ENCODE results near the gene AOPEP. TPM values are rescaled to one million over a fixed set of nuclear protein-coding genes. Genes with fewer than 3 reads are reported as not detected.
A peak's percentile ranks its signal among the peaks of the same experiment; 100 is the strongest.
"Not testable (repeated sequence)": the region's sequence is repeated elsewhere in the genome, so short reads cannot be mapped to it uniquely, and the experiment has no call there.

AOPEP gene
- total RNA-seq, 4 donors from 2014 or later = 126 to 216 (median 136) TPM

GRCh38 chr9:94936419-94936818 is 209.9 kb downstream of the AOPEP start:
- Histone ChIP-seq H3K27ac (peak overlapping the region in 1 of 3 donors; percentile 40), H3K4me1 (peaks cover 13 to 40% of the 10 kb centered on the region in 2 donors), H3K27me3 (no peaks in the 10 kb centered on the region), H3K4me3 (replicated peaks in 1 of 3) (no peak overlapping the region), H3K9me3 (no peaks in the 10 kb centered on the region), H3K36me3 (no peaks in the 10 kb centered on the region)
- 91 to 93% methylated on average over 3 of the region's 3 CpGs for WGBS, 2 donors
- no peak for DNase-seq
- intact Hi-C loops (cut with DNase I) = no loop called here
- TF ChIP-seq CTCF (IDR thresholded peaks at IDR 0.05) = no peak
- no peak for TF ChIP-seq POLR2A (IDR thresholded peaks at IDR 0.05)

GRCh38 chr9:94937214-94937903 is 210.9 kb downstream of the AOPEP start:
- Histone ChIP-seq H3K27me3 (no peaks in the 10 kb centered on the region), H3K27ac (no peak overlapping the region), H3K4me3 (replicated peaks in 1 of 3) (no peak overlapping the region), H3K9me3 (no peaks in the 10 kb centered on the region), H3K36me3 (no peaks in the 10 kb centered on the region), H3K4me1 (peaks cover 18 to 46% of the 10 kb centered on the region in 2 donors)
- TF ChIP-seq POLR2A (IDR thresholded peaks at IDR 0.05) (no peak), CTCF (IDR thresholded peaks at IDR 0.05) (no peak)
- DNase-seq = no peak
- WGBS, 2 donors = 97% methylated on average over 6 of the region's 6 CpGs
- intact Hi-C loops (cut with DNase I) = no loop called here

GRCh38 chr9:94938384-94938783 is 211.9 kb downstream of the AOPEP start:
- Histone ChIP-seq H3K27ac (no peak overlapping the region), H3K36me3 (no peaks in the 10 kb centered on the region), H3K27me3 (no peaks in the 10 kb centered on the region), H3K9me3 (no peaks in the 10 kb centered on the region), H3K4me1 (peaks cover 18 to 46% of the 10 kb centered on the region in 2 donors), H3K4me3 (replicated peaks in 1 of 3) (no peak overlapping the region)
- TF ChIP-seq CTCF (IDR thresholded peaks at IDR 0.05) (no peak), POLR2A (IDR thresholded peaks at IDR 0.05) (no peak)
- no peak for DNase-seq
- intact Hi-C loops (cut with DNase I) = no loop called here
- WGBS, 2 donors = 95 to 96% methylated on average over 3 of the region's 3 CpGs

GRCh38 chr9:94940296-94940695 is 213.8 kb downstream of the AOPEP start:
- H3K4me3 ChIP-seq (replicated peaks in 1 of 3); H3K27me3 ChIP-seq; DNase-seq; H3K36me3 ChIP-seq; H3K9me3 ChIP-seq; intact Hi-C loops (cut with DNase I): not testable (repeated sequence)
- Histone ChIP-seq H3K27ac (peak overlapping the region; percentile 77 to 86 (median 86)), H3K4me1 (peaks cover 18 to 46% of the 10 kb centered on the region in 2 donors)
- WGBS, 2 donors = 94 to 96% methylated on average over 6 of the region's 6 CpGs

GRCh38 chr9:94941211-94941875 is 214.8 kb downstream of the AOPEP start:
- H3K27ac ChIP-seq = peak overlapping the region; percentile 77 to 86 (median 86)
- intact Hi-C loops (cut with DNase I) = no loop called here
- no peak for TF ChIP-seq CTCF (IDR thresholded peaks at IDR 0.05)
- TF ChIP-seq POLR2A (IDR thresholded peaks at IDR 0.05) = peak in 1 of 2 donors; percentile 5

More at GRCh38 chr9:94941211-94941875, 214.8 kb downstream of the AOPEP start:
- peak; percentile 56 to 58 for DNase-seq
- no peaks in the 10 kb centered on the region for H3K9me3 ChIP-seq
- no peaks in the 10 kb centered on the region for H3K27me3 ChIP-seq
- H3K36me3 ChIP-seq = no peaks in the 10 kb centered on the region
- WGBS, 2 donors = 17 to 18% methylated on average over 3 of the region's 3 CpGs
- peaks cover 18 to 49% of the 10 kb centered on the region in 2 donors for H3K4me1 ChIP-seq
- no peak overlapping the region for H3K4me3 ChIP-seq (replicated peaks in 1 of 3)

Data from thyroid gland (tissue), 4 donors.